H9 (cell line): Measurements from ENCODE around the gene TEX26. TPM values are rescaled to one million over a fixed set of nuclear protein-coding genes. Genes with fewer than 3 reads are reported as not detected.
A peak's percentile ranks its signal among the peaks of the same experiment; 100 is the strongest.

Source experiments
- DNase-seq: peaks from one replicate; pipeline ENCODE4 v3.0.0-alpha.2; 2017
- H2AFZ ChIP-seq: one replicate; pipeline ENCODE4 v1.6.1; 2013; ENCODE audit warnings: mild to moderate bottlenecking, low read length, control low read depth, moderate library complexity
- H2AK5ac ChIP-seq: 2 replicates; pipeline ENCODE4 v1.6.1; 2013; ENCODE audit warnings: low read length, control low read depth, mixed read lengths; ENCODE audit not compliant: insufficient read length
- H2BK120ac ChIP-seq: one replicate; pipeline ENCODE4 v1.6.1; 2013; ENCODE audit warnings: low read depth, mild to moderate bottlenecking, low read length, control low read depth, inconsistent platforms; ENCODE audit not compliant: poor library complexity, severe bottlenecking
- H2BK12ac ChIP-seq: 2 replicates; pipeline ENCODE4 v1.6.1; 2013; ENCODE audit warnings: low read length, control low read depth, mixed read lengths, low read depth; ENCODE audit not compliant: insufficient read length
- H2BK15ac ChIP-seq: 2 replicates; pipeline ENCODE4 v1.6.1; 2013; ENCODE audit warnings: low read depth, low read length, control low read depth
- H2BK20ac ChIP-seq: one replicate; pipeline ENCODE4 v1.6.1; 2013; ENCODE audit warnings: low read depth, mild to moderate bottlenecking, low read length, control low read depth, inconsistent platforms; ENCODE audit not compliant: poor library complexity, severe bottlenecking
- H2BK5ac ChIP-seq: 2 replicates; pipeline ENCODE4 v1.6.1; 2013; ENCODE audit warnings: low read length, control low read depth, mixed read lengths; ENCODE audit not compliant: insufficient read length
- H3K14ac ChIP-seq: 2 replicates; pipeline ENCODE4 v1.6.1; 2013; ENCODE audit warnings: low read length, control low read depth; ENCODE audit not compliant: insufficient read depth
- H3K18ac ChIP-seq: 2 replicates; pipeline ENCODE4 v1.6.1; 2013; ENCODE audit warnings: low read depth, mild to moderate bottlenecking, mixed read lengths, low read length, control low read depth; ENCODE audit not compliant: insufficient read length
- H3K23ac ChIP-seq: 2 replicates; pipeline ENCODE4 v1.6.1; 2013; ENCODE audit warnings: low read length, control low read depth, mixed read lengths, low read depth; ENCODE audit not compliant: insufficient read length
- H3K23me2 ChIP-seq: 2 replicates; pipeline ENCODE4 v1.6.1; 2013; ENCODE audit warnings: low read depth, mild to moderate bottlenecking, mixed read lengths, low read length, control low read depth; ENCODE audit not compliant: insufficient read length, poor library complexity, severe bottlenecking
- H3K27ac ChIP-seq: 2 replicates; pipeline ENCODE4 v1.5.1; 2013; ENCODE audit warnings: low read length, control low read depth, mixed read lengths, low read depth; ENCODE audit not compliant: insufficient read length
- H3K27me3 ChIP-seq: 2 replicates; pipeline ENCODE4 v1.6.1; 2013; ENCODE audit warnings: low read length, control low read depth, inconsistent platforms; ENCODE audit not compliant: insufficient read depth
- H3K4ac ChIP-seq: 2 replicates; pipeline ENCODE4 v1.6.1; 2013; ENCODE audit warnings: low read depth, mild to moderate bottlenecking, control low read depth, inconsistent platforms, low read length, moderate library complexity
- H3K4me1 ChIP-seq: 2 replicates; pipeline ENCODE4 v1.6.1; 2013; ENCODE audit warnings: low read length, control low read depth, inconsistent platforms; ENCODE audit not compliant: insufficient read depth
- H3K4me2 ChIP-seq: 2 replicates; pipeline ENCODE4 v1.6.1; 2013; ENCODE audit warnings: low read length, control low read depth, mixed read lengths; ENCODE audit not compliant: insufficient read length, insufficient read depth
- H3K56ac ChIP-seq: 2 replicates; pipeline ENCODE4 v1.6.1; 2013; ENCODE audit warnings: low read depth, mild to moderate bottlenecking, mixed read lengths, low read length, control low read depth; ENCODE audit not compliant: insufficient read length
- H3K79me1 ChIP-seq: 2 replicates; pipeline ENCODE4 v1.6.1; 2013; ENCODE audit warnings: low read depth, mild to moderate bottlenecking, moderate library complexity, low read length, control low read depth, inconsistent platforms; ENCODE audit not compliant: insufficient read depth, poor library complexity, severe bottlenecking
- H3K79me2 ChIP-seq: 2 replicates; pipeline ENCODE4 v1.6.1; 2013; ENCODE audit warnings: low read length, control low read depth, inconsistent platforms; ENCODE audit not compliant: insufficient read depth
- H3K9ac ChIP-seq: 2 replicates; pipeline ENCODE4 v1.6.1; 2013; ENCODE audit warnings: low read length, control low read depth, mixed read lengths; ENCODE audit not compliant: insufficient read length; ENCODE audit errors: extremely low read depth
- H3K9me3 ChIP-seq: one replicate; pipeline ENCODE4 v1.6.1; 2013; ENCODE audit warnings: low read depth, low read length, inconsistent platforms; ENCODE audit not compliant: control insufficient read depth
- H3T11ph ChIP-seq: one replicate; pipeline ENCODE4 v1.6.1; 2013; ENCODE audit warnings: mild to moderate bottlenecking, low read length, control low read depth, inconsistent platforms
- H4K20me1 ChIP-seq: one replicate; pipeline ENCODE4 v1.6.1; 2013; ENCODE audit not compliant: control insufficient read depth, insufficient read length, insufficient read depth
- H4K5ac ChIP-seq: 2 replicates; pipeline ENCODE4 v1.6.1; 2013; ENCODE audit warnings: low read depth, mild to moderate bottlenecking, mixed read lengths, low read length, control low read depth; ENCODE audit not compliant: insufficient read length
- H4K8ac ChIP-seq: replicated peaks from 2 replicates; pipeline ENCODE4 v1.6.1; 2013; ENCODE audit warnings: low read length, control low read depth, mixed read lengths, low read depth; ENCODE audit not compliant: insufficient read length
- H4K91ac ChIP-seq: 2 replicates; pipeline ENCODE4 v1.6.1; 2013; ENCODE audit warnings: low read depth, mild to moderate bottlenecking, moderate library complexity, mixed read lengths, low read length, control low read depth; ENCODE audit not compliant: insufficient read length
- H3K27ac Mint-ChIP-seq, 3 experiments: 2 replicates in 2 of 3; 3 replicates in 1 of 3; pipeline ENCODE4 v1.8.0; 2020 to 2021; ENCODE audit warnings: mixed read lengths in 3 of 3, mild to moderate bottlenecking in 1 of 3, moderate library complexity in 1 of 3
- H3K27me3 Mint-ChIP-seq: 2 replicates; pipeline ENCODE4 v1.8.0; 2021; ENCODE audit warnings: low read depth, mild to moderate bottlenecking, moderate library complexity, mixed read lengths
- H3K36me3 Mint-ChIP-seq, 3 experiments: 2 replicates in 2 of 3; 3 replicates in 1 of 3; pipeline ENCODE4 v1.8.0; 2020 to 2021; ENCODE audit warnings: low read depth in 3 of 3, mixed read lengths in 3 of 3; ENCODE audit not compliant: insufficient read depth in 1 of 3
- H3K4me1 Mint-ChIP-seq, 2 experiments: 2 replicates each; pipeline ENCODE4 v1.8.0; 2020; ENCODE audit warnings: mixed read lengths in 2 of 2
- H3K4me3 Mint-ChIP-seq, 2 experiments: 2 replicates in 1 of 2; 3 replicates in 1 of 2; pipeline ENCODE4 v1.8.0; 2020 to 2021; ENCODE audit warnings: mild to moderate bottlenecking in 2 of 2, mixed read lengths in 2 of 2, moderate library complexity in 1 of 2
- H3K9me3 Mint-ChIP-seq, 2 experiments: 2 replicates in 1 of 2; 3 replicates in 1 of 2; pipeline ENCODE4 v1.8.0; 2020; ENCODE audit warnings: mild to moderate bottlenecking in 2 of 2, mixed read lengths in 2 of 2, moderate library complexity in 1 of 2
- CTCF ChIP-seq: fragments of 200-600 bp; sonication (generic); conservative IDR thresholded peaks from 3 replicates; pipeline ENCODE4 v1.8.0; 2021; ENCODE audit warnings: antibody characterized with exemption, mild to moderate bottlenecking
- WGBS: extraction: QIAGEN DNeasy Blood & Tissue Kit; methylation state at CpG from one replicate; pipeline ENCODE4 v1.1.7; 2013; ENCODE audit warnings: missing lambda C conversion rate, low lambda C conversion rate, mixed read lengths; ENCODE audit not compliant: insufficient read length; ENCODE audit errors: extremely low coverage; 5-methylcytosine and 5-hydroxymethylcytosine counted together
- total RNA-seq: library from RNA; stranded (reverse); gene quantifications from 2 replicates; pipeline ENCODE4 v1.2.1, GENCODE V29; 2021

The TEX26 gene
- total RNA-seq, 1 experiment from 2014 or later, result not detected

GRCh38 chr13:31012655-31013024 is 80.2 kb downstream of the TEX26 start:
- H3K9me3 Mint-ChIP-seq, result no peaks in the 10 kb centered on the region
- Histone ChIP-seq H2BK120ac (no peak overlapping the region), H3K9me3 (no peaks in the 10 kb centered on the region), H2BK20ac (no peak overlapping the region), H3K23ac (no peak overlapping the region), H4K20me1 (no peaks in the 10 kb centered on the region), H4K5ac (no peak overlapping the region), H4K8ac (no peak overlapping the region), H3K27ac (no peak overlapping the region), H2BK12ac (no peak overlapping the region), H2BK5ac (no peak overlapping the region), H3K18ac (no peak overlapping the region), H3K23me2 (no peaks in the 10 kb centered on the region), H3K9ac (no peak overlapping the region), H2AFZ (no peak overlapping the region), H4K91ac (no peak overlapping the region), H3K27me3 (no peaks in the 10 kb centered on the region), H3K4me2 (no peak overlapping the region), H3K4me1 (no peaks in the 10 kb centered on the region), H3T11ph (no peak overlapping the region), H2BK15ac (no peak overlapping the region), H2AK5ac (no peak overlapping the region), H3K79me2 (no peaks in the 10 kb centered on the region), H3K79me1 (no peaks in the 10 kb centered on the region), H3K14ac (no peak overlapping the region), H3K4ac (no peak overlapping the region), H3K56ac (no peak overlapping the region)
- WGBS, result no CpG with 5 or more reads among the region's 2 CpGs
- no peaks in the 10 kb centered on the region for H3K27me3 Mint-ChIP-seq
- H3K4me3 Mint-ChIP-seq, result no peak overlapping the region
- no peaks in the 10 kb centered on the region for H3K36me3 Mint-ChIP-seq
- DNase-seq, result no peak
- peaks cover 23 to 25% of the 10 kb centered on the region in 2 experiments for H3K4me1 Mint-ChIP-seq
- TF ChIP-seq CTCF, result peak; percentile 53; the same call in 2 of the 3 replicates
- peak overlapping the region in 1 of 3 experiments; percentile 61; a peak in 2 of 7 replicates for H3K27ac Mint-ChIP-seq
